ENCODE results near the gene AGBL5.

Gene AGBL5, protein sequence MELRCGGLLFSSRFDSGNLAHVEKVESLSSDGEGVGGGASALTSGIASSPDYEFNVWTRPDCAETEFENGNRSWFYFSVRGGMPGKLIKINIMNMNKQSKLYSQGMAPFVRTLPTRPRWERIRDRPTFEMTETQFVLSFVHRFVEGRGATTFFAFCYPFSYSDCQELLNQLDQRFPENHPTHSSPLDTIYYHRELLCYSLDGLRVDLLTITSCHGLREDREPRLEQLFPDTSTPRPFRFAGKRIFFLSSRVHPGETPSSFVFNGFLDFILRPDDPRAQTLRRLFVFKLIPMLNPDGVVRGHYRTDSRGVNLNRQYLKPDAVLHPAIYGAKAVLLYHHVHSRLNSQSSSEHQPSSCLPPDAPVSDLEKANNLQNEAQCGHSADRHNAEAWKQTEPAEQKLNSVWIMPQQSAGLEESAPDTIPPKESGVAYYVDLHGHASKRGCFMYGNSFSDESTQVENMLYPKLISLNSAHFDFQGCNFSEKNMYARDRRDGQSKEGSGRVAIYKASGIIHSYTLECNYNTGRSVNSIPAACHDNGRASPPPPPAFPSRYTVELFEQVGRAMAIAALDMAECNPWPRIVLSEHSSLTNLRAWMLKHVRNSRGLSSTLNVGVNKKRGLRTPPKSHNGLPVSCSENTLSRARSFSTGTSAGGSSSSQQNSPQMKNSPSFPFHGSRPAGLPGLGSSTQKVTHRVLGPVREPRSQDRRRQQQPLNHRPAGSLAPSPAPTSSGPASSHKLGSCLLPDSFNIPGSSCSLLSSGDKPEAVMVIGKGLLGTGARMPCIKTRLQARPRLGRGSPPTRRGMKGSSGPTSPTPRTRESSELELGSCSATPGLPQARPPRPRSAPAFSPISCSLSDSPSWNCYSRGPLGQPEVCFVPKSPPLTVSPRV

GRCh38 chr2:27050996-27051901, at the start of gene AGBL5:
Gene AGBL5, plus strand, starts transcription at chr2:27051668. Its CDS starts 1,291 bp downstream, at chr2:27052959.
- DNase-seq (ENCODE audit: low spot score), result peak; percentile 100

DNA sequence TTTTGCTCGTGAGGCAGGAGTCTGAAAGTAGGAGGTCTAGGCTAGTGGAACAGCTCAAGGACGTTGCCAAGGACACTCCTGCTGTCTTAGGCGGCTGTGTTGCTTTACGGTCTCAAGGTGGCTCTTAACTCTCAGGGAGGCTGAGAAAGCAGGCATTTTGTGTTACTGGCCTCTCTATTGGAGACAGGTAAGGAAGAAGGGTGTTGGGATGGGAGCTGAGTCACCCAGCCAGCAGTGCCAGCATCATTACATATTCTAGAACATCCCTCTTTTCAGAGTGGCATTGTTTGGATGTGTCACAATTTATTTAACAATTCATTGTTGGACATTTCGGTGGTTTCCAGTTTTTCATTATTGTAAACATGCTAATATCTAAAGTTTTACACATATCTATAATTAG, 49.5 kb upstream of the AGBL5 start:
- no peak for DNase-seq (ENCODE audit: low spot score)

- DNase-seq (ENCODE audit: low spot score), result no peak
Measured at GRCh38 chr2:27003007-27003406, 48.5 kb upstream of the AGBL5 start.

- no peak for DNase-seq (ENCODE audit: low spot score)
Measured at GRCh38 chr2:27003857-27004256, 47.6 kb upstream of the AGBL5 start.

- no peak for DNase-seq (ENCODE audit: low spot score)
Measured at GRCh38 chr2:27006602-27007415, 44.7 kb upstream of the AGBL5 start.

GRCh38 chr2:27007416-27008374, 43.8 kb upstream of the AGBL5 start:
- DNase-seq (ENCODE audit: low spot score), result no peak

DNA sequence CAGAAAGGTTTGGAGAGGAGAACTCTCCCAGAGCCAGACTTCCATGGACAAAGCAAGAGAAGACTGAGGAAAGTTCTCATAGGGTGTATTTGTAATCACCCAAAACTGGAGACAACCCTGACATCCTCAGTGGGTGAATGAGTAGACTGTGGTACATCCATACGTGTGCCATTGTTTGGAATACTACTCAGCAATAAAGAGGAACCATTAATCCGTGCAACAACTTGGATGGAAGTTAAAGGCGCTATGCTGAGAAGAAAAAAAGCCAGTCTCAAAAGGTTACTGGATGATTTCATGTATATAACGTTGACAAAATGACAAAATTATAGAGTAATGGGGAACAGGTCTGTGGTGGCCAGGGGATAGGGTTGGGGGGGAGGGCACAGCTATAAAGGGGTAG, 42.8 kb upstream of the AGBL5 start:
- DNase-seq (ENCODE audit: low spot score), result no peak

GRCh38 chr2:27009083-27009482, 42.4 kb upstream of the AGBL5 start:
- no peak for DNase-seq (ENCODE audit: low spot score)

DNA sequence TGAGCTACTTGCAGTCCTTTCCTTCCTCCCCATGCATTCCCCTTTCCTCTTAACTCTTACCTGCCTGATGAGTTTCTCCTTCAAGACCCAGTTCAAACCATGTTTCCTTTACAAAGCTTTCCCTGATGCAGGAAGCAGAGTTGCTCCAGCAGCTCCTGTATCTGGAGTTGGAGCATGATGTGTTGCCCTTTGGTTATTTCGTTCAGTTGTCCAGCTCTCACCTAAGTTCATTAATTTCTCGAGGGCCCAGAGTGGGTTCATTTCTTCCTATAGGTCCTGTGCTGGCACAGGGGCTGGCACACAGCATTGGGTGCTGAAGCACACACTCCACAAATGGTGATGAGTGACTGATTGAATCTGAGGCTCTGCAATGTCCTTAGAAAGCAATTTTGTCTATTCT, 41.8 kb upstream of the AGBL5 start:
- DNase-seq (ENCODE audit: low spot score), result no peak

- DNase-seq (ENCODE audit: low spot score), result no peak
Measured at GRCh38 chr2:27010139-27010538, 41.3 kb upstream of the AGBL5 start.

GRCh38 chr2:27013738-27014137, 37.7 kb upstream of the AGBL5 start:
- no peak for DNase-seq (ENCODE audit: low spot score)

DNA sequence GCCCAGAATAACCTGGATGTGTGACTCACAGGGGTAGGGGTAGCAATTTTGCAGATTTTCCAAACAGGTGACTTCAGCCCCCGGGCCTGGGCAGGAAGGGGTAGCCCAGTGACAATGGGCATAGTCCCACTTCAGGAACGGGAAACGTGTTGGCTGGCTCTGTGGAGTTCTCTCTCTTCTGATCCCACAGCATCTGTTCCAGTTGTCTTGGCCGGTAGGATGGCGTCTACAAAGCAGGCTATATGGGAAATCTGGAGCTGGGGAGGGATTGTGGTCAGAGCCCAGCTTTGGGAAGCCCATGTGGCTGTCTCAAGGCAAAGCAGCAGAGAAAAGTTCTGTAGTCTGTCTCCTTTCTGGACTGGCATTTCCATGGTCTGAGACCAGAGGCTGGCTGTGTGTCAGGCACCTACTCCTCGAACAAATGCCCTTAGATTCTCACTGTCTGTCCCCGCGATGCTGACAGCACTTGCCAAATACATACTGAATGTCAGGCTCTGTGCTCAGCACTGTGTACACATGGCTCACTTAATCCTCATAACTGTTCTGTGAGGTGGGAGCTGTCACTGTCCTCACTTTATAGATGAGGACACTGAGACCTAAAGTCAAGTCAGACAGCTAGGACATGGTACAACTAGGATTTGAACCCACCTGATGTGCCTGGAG, 36.6 kb upstream of the AGBL5 start:
- DNase-seq (ENCODE audit: low spot score), result no peak

GRCh38 chr2:27016801-27017325, 34.6 kb upstream of the AGBL5 start:
- peak; percentile 74 for DNase-seq (ENCODE audit: low spot score)

DNA sequence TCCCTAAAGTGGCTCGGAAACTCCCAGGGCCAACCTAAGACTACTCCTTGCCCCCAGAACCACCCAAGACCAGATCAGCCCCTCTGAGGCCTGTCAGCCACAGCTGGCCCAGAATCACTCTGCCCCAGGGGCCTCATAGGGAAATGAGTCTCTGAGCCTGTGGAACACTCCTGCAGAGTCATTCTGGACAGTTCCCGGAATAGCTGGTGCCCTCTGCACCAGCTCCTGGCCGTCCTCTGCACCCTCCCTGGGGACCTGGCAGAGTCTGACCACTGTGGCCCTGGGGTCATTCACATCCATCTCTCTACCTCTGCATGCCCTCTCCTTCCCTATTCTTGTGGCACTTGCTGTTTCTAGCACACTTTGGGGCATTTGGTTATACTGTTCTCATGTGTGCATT, 33.3 kb upstream of the AGBL5 start:
- DNase-seq (ENCODE audit: low spot score), result no peak

DNA sequence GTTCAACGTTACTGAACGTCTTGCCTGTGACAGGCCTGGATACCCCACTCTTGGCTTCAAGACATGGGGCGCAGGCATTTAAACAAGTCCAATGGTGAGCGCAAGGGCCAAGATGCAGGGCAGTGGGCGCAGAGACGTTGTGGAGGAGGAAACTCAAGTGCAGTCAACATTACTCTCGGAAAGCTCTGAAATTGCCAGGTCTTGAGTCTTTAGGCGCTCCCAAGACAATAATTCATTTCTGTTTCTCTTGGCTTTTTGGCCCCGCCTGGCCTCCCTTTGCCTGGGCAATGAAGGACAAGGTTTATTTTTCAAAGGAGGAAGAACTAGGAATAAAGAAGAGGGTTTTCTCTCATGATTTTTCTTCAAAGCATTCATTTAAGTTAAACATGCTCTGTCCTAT, 32.0 kb upstream of the AGBL5 start:
- DNase-seq (ENCODE audit: low spot score), result no peak

GRCh38 chr2:27019931-27020855, 31.3 kb upstream of the AGBL5 start:
- DNase-seq (ENCODE audit: low spot score), result no peak

- peak; percentile 41 for DNase-seq (ENCODE audit: low spot score)
Measured at GRCh38 chr2:27021253-27022049, 30.0 kb upstream of the AGBL5 start.

Data from AG08396 (cell line).